Esophagus muscularis mucosa (tissue), 4 donors: Measurements from ENCODE around the gene UBE4B.

ENCODE experiments used
- EP300 ChIP-seq: sonication (generic); formaldehyde crosslinking; IDR thresholded peaks from one replicate; pipeline ENCODE4 v1.6.1; 2017; ENCODE audit warnings: antibody characterized with exemption
- POLR2A ChIP-seq: fragments of 450-650 bp; IDR thresholded peaks from one replicate; pipeline ENCODE4 v1.6.1; 2017; ENCODE audit warnings: antibody characterized with exemption, moderate library complexity, mild to moderate bottlenecking, low read depth
- POLR2AphosphoS5 ChIP-seq, 2 donors: sonication (generic); formaldehyde crosslinking; IDR thresholded peaks; one replicate each; pipeline ENCODE4 v1.6.1; 2017; ENCODE audit warnings: antibody characterized with exemption in 2 of 2
- TF ChIP-seq, protein P1 (sequence below), 3 experiments: fragments of 200-600 bp in 2 of 3; fragments of 450-650 bp in 1 of 3; sonication (generic) in 2 of 3; IDR thresholded peaks; one replicate each; pipeline ENCODE4 v1.5.1; 2017 to 2019; ENCODE audit warnings: antibody characterized with exemption in 3 of 3, mild to moderate bottlenecking in 2 of 3, moderate library complexity in 1 of 3

DNA sequence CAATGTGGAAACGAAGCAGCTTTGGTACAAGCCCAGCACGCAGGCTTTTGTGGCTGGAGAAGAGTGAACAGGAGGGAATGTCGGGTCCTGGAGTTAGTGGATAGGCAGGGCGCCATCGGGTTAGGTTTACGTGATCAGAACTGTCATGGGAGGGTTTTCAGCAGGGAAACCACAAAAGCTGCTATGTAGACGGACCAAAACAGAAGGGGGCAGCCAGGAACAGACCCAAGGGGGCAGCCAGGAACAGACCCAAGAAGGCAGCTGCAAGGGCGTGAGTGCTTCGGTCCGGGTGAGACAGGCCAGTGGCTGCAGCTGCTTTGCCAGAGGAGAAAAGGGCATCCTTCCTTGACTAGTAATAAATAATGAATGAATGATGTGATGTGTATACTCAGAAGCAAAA lies 100.1 kb downstream of the UBE4B start:
- TF ChIP-seq, protein P1, sequence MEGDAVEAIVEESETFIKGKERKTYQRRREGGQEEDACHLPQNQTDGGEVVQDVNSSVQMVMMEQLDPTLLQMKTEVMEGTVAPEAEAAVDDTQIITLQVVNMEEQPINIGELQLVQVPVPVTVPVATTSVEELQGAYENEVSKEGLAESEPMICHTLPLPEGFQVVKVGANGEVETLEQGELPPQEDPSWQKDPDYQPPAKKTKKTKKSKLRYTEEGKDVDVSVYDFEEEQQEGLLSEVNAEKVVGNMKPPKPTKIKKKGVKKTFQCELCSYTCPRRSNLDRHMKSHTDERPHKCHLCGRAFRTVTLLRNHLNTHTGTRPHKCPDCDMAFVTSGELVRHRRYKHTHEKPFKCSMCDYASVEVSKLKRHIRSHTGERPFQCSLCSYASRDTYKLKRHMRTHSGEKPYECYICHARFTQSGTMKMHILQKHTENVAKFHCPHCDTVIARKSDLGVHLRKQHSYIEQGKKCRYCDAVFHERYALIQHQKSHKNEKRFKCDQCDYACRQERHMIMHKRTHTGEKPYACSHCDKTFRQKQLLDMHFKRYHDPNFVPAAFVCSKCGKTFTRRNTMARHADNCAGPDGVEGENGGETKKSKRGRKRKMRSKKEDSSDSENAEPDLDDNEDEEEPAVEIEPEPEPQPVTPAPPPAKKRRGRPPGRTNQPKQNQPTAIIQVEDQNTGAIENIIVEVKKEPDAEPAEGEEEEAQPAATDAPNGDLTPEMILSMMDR (IDR thresholded peaks at IDR 0.05): no peak
- no peak for TF ChIP-seq POLR2AphosphoS5 (IDR thresholded peaks at IDR 0.05)
- no peak for TF ChIP-seq POLR2A
- TF ChIP-seq EP300: no peak
